DOHH2 (cell line): Measurements from ENCODE around the gene DNAJC16.
"Not testable (repeated sequence)": the region's sequence is repeated elsewhere in the genome, so short reads cannot be mapped to it uniquely, and the experiment has no call there.

ENCODE experiments used
- CTCF ChIP-seq: fragments of 200-600 bp; sonication (generic); IDR thresholded peaks from one replicate; pipeline ENCODE4 v1.5.1; 2014; ENCODE audit warnings: antibody characterized with exemption, mild to moderate bottlenecking, low read depth, low read length; ENCODE audit not compliant: poor library complexity, severe bottlenecking
- EZH2phosphoT487 ChIP-seq: fragments of 200-600 bp; sonication (generic); IDR thresholded peaks from 2 replicates; pipeline ENCODE4 v1.6.1; 2017; ENCODE audit warnings: borderline replicate concordance, mild to moderate bottlenecking, antibody characterized with exemption, low read length, moderate library complexity, mixed read lengths

GRCh38 chr1:15514557-15514956, 12.1 kb upstream of the DNAJC16 start:
- not testable (repeated sequence) for TF ChIP-seq CTCF, EZH2phosphoT487
